HepG2 (cell line): Measurements from ENCODE around the gene MIDN. TPM values are rescaled to one million over a fixed set of nuclear protein-coding genes. Genes with fewer than 3 reads are reported as not detected.
A peak's percentile ranks its signal among the peaks of the same experiment; 100 is the strongest.

Experiments used
- FOSL1 ChIP-seq: sonication (generic); formaldehyde crosslinking; IDR thresholded peaks from 2 replicates; pipeline ENCODE4 v1.9.0; 2021; ENCODE audit warnings: missing genetic modification reagents, borderline replicate concordance
- FOSL2 ChIP-seq: sonication (generic); formaldehyde crosslinking; IDR thresholded peaks from 2 replicates; pipeline ENCODE4 v1.4.0; 2020; ENCODE audit warnings: missing genetic modification reagents
- MTF1 ChIP-seq: sonication (generic); formaldehyde crosslinking; IDR thresholded peaks from 2 replicates; pipeline ENCODE4 v1.5.0; 2020; ENCODE audit warnings: missing genetic modification reagents
- MYC ChIP-seq: sonication (generic); formaldehyde crosslinking; IDR thresholded peaks from 2 replicates; pipeline ENCODE4 v1.9.0; 2021; ENCODE audit warnings: missing genetic modification reagents, borderline replicate concordance
- SAP130 ChIP-seq: IDR thresholded peaks from 2 replicates; pipeline ENCODE4 v1.6.1; 2016; ENCODE audit warnings: low read depth
- SRF ChIP-seq: IDR thresholded peaks from 2 replicates; pipeline ENCODE4 v1.6.1; 2011; ENCODE audit warnings: mild to moderate bottlenecking, low read depth, low read length, moderate library complexity
- SYNCRIP ChIP-seq: fragments of 200-400 bp; formaldehyde crosslinking; IDR thresholded peaks from 2 replicates; pipeline ENCODE4 v1.6.1; 2018; ENCODE audit warnings: mild to moderate bottlenecking, low read depth, low read length; ENCODE audit not compliant: insufficient read depth
- ZNF333 ChIP-seq: sonication (generic); formaldehyde crosslinking; IDR thresholded peaks from 2 replicates; pipeline ENCODE4 v1.4.0; 2020; ENCODE audit warnings: mild to moderate bottlenecking, missing genetic modification reagents, borderline replicate concordance
- ZNF34 ChIP-seq: sonication (generic); formaldehyde crosslinking; IDR thresholded peaks from 2 replicates; pipeline ENCODE4 v1.4.0; 2020; ENCODE audit warnings: mild to moderate bottlenecking, missing genetic modification reagents, borderline replicate concordance
- ZNF546 ChIP-seq: sonication (generic); formaldehyde crosslinking; conservative IDR thresholded peaks from 2 replicates; pipeline ENCODE4 v1.8.1; 2023; ENCODE audit warnings: mild to moderate bottlenecking, missing genetic modification reagents
- ZNF670 ChIP-seq: sonication (generic); formaldehyde crosslinking; IDR thresholded peaks from 2 replicates; pipeline ENCODE4 v1.8.0; 2022; ENCODE audit warnings: mild to moderate bottlenecking, missing genetic modification reagents, borderline replicate concordance
- ZNF709 ChIP-seq: sonication (generic); formaldehyde crosslinking; IDR thresholded peaks from 2 replicates; pipeline ENCODE4 v1.5.0; 2020; ENCODE audit warnings: mild to moderate bottlenecking, missing genetic modification reagents
- ZNF724P ChIP-seq: sonication (generic); formaldehyde crosslinking; IDR thresholded peaks from 2 replicates; pipeline ENCODE4 v1.8.0; 2022; ENCODE audit warnings: missing genetic modification reagents, borderline replicate concordance
- ZNF841 ChIP-seq: sonication (generic); formaldehyde crosslinking; IDR thresholded peaks from 2 replicates; pipeline ENCODE4 v1.8.1; 2023; ENCODE audit warnings: missing genetic modification reagents, borderline replicate concordance
- ZSCAN25 ChIP-seq: sonication (generic); formaldehyde crosslinking; IDR thresholded peaks from 2 replicates; pipeline ENCODE4 v1.8.0; 2022; ENCODE audit warnings: mild to moderate bottlenecking, missing genetic modification reagents
- polyA plus RNA-seq, 8 experiments: library from polyadenylated mRNA; depleted of rRNA in 3 of 8; stranded (reverse) in 7 of 8; unstranded in 1 of 8; fragments of >200 nt; fragmentation: Illumina TruSeq in 4 of 8; extraction: Trizol in 4 of 8; gene quantifications; 2 replicates each; pipeline versions ENCODE4 v1.2.1 to v1.2.3, GENCODE V29; 2011 to 2016; ENCODE audit warnings: low read depth in 4 of 8, missing spikeins in 1 of 8, mixed read lengths in 1 of 8; ENCODE audit not compliant: insufficient read depth in 1 of 8
- total RNA-seq, 5 experiments: library from RNA; depleted of rRNA; stranded (reverse); fragments of >200 nt; fragmentation: Illumina TruSeq; extraction: Trizol; gene quantifications; 2 replicates each; pipeline ENCODE4 v1.2.3, GENCODE V29; 2016; ENCODE audit warnings: low read depth in 1 of 5
- TF ChIP-seq, protein P1 (sequence below): sonication (generic); formaldehyde crosslinking; IDR thresholded peaks from 2 replicates; pipeline ENCODE4 v1.4.0; 2020; ENCODE audit warnings: mild to moderate bottlenecking, missing genetic modification reagents
- TF ChIP-seq, protein P2 (sequence below): sonication (generic); formaldehyde crosslinking; IDR thresholded peaks from 2 replicates; pipeline ENCODE4 v1.4.0; 2020; ENCODE audit warnings: mild to moderate bottlenecking, missing genetic modification reagents
- TF ChIP-seq, protein P3 (sequence below): sonication (generic); formaldehyde crosslinking; IDR thresholded peaks from 2 replicates; pipeline ENCODE4 v1.9.0; 2021; ENCODE audit warnings: missing genetic modification reagents, borderline replicate concordance
- TF ChIP-seq, protein P4 (sequence below): IDR thresholded peaks from 2 replicates; pipeline ENCODE4 v1.6.1; 2016

The MIDN gene
- total and polyA plus RNA-seq, 2 of the 13 experiments (the other 11 are each of a cell fraction or from before 2014, with no cell fraction given) = 8.4 to 18.0 TPM

DNA sequence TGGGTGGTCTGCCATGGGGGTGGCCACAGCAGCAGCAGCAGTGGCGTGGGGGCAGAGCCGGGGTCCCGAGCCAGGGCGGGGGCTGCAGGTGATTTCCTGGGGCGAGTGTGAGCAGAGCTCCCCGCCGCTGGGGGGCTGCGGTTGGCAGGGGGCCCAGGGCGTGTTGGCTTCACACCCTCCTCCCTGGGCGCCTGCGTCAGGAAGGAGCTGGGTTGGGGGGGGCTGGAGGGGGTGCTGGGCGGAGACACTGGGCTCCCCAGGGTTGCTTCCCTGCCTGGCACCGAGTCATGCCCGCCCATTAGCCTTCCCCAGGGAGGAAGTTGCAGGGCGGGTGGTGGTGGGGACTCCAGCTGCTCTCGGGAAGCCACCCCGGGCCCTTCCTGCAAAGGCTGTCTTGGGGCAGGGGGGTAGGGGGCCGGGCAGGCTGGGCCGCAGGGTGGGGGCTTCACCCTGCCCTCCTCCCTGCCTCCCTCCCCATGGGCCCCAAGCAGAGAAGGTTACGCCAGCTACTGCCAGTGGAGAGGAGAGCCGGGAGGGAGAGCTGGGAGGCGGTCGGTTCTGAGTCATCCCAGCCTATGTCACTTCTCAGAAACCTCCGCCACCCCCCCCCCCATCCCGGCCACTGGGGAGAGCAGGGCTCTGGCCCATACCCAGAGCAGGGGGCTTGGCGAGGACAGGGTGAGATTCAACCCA is 4.6 kb downstream of the MIDN start (continued):
- 0 out of 2 replicates have a peak, but pooled peaks have one; percentile 24 for TF ChIP-seq ZNF709 (CRISPR knock-in tag)
- TF ChIP-seq ZNF841 (CRISPR knock-in tag) = no peak
- no peak for TF ChIP-seq SRF
- no peak for TF ChIP-seq ZNF333
- 0 out of 2 replicates have a peak, but pooled peaks have one; percentile 17 for TF ChIP-seq ZNF670 (CRISPR knock-in tag)
- no peak for TF ChIP-seq ZNF34 (CRISPR knock-in tag)
- peak; percentile 85 for TF ChIP-seq FOSL2 (CRISPR knock-in tag)
- TF ChIP-seq, protein P1, sequence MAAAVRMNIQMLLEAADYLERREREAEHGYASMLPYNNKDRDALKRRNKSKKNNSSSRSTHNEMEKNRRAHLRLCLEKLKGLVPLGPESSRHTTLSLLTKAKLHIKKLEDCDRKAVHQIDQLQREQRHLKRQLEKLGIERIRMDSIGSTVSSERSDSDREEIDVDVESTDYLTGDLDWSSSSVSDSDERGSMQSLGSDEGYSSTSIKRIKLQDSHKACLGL (CRISPR knock-in tag) = 0 out of 2 replicates have a peak, but pooled peaks have one; percentile 40
- 0 out of 2 replicates have a peak, but pooled peaks have one; percentile 48 for TF ChIP-seq SAP130 (CRISPR knock-in tag)
- TF ChIP-seq, protein P2, sequence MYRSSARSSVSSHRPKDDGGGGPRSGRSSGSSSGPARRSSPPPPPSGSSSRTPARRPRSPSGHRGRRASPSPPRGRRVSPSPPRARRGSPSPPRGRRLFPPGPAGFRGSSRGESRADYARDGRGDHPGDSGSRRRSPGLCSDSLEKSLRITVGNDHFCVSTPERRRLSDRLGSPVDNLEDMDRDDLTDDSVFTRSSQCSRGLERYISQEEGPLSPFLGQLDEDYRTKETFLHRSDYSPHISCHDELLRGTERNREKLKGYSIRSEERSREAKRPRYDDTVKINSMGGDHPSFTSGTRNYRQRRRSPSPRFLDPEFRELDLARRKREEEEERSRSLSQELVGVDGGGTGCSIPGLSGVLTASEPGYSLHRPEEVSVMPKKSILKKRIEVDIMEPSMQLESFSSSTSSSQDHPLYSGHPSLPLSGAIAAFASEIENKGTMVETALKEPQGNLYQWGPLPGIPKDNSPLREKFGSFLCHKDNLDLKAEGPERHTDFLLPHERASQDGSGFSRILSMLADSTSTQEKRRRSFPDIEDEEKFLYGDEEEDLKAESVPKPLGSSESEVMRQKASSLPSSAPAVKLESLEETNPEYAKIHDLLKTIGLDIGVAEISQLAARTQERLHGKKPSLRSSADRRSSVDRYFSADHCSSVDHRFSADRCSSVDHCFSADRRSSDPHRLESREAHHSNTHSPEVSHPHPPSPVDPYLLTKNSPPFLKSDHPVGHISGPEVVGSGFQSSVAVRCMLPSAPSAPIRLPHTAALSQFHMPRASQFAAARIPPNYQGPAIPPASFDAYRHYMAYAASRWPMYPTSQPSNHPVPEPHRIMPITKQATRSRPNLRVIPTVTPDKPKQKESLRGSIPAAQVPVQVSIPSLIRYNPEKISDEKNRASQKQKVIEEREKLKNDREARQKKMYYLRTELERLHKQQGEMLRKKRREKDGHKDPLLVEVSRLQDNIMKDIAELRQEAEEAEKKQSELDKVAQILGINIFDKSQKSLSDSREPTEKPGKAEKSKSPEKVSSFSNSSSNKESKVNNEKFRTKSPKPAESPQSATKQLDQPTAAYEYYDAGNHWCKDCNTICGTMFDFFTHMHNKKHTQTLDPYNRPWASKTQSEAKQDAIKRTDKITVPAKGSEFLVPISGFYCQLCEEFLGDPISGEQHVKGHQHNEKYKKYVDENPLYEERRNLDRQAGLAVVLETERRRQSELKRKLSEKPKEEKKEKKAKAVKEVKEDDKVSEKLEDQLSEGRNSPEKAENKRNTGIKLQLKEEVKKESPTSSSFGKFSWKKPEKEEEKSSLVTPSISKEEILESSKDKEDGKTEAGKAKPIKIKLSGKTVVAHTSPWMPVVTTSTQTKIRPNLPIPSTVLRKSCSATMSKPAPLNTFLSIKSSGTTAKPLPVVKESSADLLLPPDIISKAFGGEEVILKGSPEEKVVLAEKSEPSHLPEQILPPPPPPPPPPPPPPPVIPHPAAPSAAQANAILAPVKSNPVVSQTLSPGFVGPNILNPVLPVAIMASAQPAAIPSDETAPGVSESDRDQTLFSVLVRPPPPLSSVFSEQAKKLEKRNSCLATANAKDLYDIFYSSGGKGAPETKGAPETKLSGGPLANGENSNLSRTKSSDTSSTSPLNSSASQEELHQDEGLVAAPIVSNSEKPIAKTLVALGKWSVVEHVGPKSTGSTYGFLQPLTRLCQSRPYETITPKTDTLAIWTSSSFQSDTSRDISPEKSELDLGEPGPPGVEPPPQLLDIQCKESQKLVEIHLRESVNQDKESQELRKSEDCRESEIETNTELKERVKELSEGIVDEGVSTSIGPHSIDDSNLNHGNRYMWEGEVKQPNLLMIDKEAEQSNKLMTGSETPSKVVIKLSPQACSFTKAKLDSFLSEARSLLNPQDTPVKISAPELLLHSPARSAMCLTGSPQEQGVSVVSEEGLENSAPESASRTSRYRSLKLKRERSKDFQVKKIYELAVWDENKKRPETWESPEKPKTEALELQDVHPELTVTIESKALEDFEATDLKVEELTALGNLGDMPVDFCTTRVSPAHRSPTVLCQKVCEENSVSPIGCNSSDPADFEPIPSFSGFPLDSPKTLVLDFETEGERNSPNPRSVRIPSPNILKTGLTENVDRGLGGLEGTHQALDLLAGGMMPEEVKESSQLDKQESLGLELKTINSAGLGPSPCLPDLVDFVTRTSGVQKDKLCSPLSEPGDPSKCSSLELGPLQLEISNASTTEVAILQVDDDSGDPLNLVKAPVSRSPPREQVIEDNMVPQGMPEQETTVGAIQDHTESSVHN (CRISPR knock-in tag) = no peak
- 0 out of 2 replicates have a peak, but pooled peaks have one; percentile 4 for TF ChIP-seq MYC (CRISPR knock-in tag)
- no peak for TF ChIP-seq SYNCRIP
- TF ChIP-seq, protein P3, sequence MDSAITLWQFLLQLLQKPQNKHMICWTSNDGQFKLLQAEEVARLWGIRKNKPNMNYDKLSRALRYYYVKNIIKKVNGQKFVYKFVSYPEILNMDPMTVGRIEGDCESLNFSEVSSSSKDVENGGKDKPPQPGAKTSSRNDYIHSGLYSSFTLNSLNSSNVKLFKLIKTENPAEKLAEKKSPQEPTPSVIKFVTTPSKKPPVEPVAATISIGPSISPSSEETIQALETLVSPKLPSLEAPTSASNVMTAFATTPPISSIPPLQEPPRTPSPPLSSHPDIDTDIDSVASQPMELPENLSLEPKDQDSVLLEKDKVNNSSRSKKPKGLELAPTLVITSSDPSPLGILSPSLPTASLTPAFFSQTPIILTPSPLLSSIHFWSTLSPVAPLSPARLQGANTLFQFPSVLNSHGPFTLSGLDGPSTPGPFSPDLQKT = no peak
- TF ChIP-seq, protein P4, sequence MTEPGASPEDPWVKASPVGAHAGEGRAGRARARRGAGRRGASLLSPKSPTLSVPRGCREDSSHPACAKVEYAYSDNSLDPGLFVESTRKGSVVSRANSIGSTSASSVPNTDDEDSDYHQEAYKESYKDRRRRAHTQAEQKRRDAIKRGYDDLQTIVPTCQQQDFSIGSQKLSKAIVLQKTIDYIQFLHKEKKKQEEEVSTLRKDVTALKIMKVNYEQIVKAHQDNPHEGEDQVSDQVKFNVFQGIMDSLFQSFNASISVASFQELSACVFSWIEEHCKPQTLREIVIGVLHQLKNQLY (CRISPR knock-in tag) = no peak
- no peak for TF ChIP-seq MTF1 (CRISPR knock-in tag)
- 0 out of 2 replicates have a peak, but pooled peaks have one; percentile 27 for TF ChIP-seq ZNF546 (CRISPR knock-in tag)
- peak; percentile 51; the same call in 1 of the 2 replicates for TF ChIP-seq ZSCAN25 (CRISPR knock-in tag)
- no peak for TF ChIP-seq ZNF724P
- TF ChIP-seq FOSL1 (CRISPR knock-in tag) = peak; percentile 40; the same call in 1 of the 2 replicates
